Muscle of arm (tissue), 12 donors: Measurements from ENCODE around the gene CYP27B1. TPM values are rescaled to one million over a fixed set of nuclear protein-coding genes. Genes with fewer than 3 reads are reported as not detected.

Experiments
- DNase-seq: peaks from one replicate; pipeline ENCODE4 v3.0.0-alpha.2; 2013
- polyA plus RNA-seq, 12 donors: library from polyadenylated mRNA; unstranded; fragments of 120-200 nt; gene quantifications; one replicate each; pipeline ENCODE4 v1.2.1, GENCODE V29; 2013; ENCODE audit not compliant: insufficient read length in 12 of 12

CYP27B1 gene
- polyA plus RNA-seq, 12 donors = 0.43 to 1.6 (median 0.86) TPM; not detected in 2

DNA sequence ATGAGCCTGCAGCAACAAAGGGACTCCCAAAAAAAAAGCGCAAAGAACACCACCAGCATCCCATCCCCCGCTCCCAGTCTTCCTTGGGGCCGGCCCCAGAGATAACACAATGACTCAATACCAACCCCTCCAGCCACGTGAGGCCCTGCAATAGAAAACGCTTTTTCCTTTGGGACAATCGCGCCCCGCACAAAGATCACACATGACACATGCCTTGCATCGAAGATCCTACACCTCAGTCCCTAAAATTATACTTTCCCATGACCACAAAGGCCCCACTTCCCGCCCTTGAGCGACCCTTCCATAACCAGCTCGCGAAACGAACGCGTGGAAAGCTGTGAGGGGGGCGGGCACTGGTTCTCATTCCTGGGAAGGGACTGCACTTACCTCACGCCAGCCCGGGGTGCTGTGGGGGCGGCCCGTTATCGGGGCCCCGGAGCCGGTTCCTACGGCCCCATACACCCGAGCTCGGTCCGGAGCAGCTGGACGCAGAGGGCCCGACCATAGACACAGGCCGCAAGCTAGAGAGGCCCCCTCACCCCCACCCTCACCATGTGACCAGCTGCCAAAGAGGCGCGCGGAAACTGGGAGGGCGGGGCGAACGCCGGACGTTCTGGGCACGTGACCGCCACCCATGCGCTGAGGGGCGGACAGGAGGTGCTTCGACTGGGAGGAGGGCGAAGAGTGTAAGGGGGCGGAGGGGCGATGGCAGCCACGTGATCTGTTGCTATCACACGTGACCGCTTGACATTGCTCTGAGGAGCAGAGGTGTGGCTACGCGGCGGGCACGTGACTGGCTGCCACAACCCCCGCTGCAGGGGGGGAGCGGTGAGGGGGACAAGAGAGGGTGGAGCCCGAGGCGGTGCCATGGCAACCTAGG lies 14.8 kb downstream of the CYP27B1 start, which contains the start of gene CDK4:
Gene CDK4 (minus strand): TSS at position 523 of the 880 bp plus-strand sequence. CDS start 593 bp downstream, outside the sequence.
- peak; percentile 98 for DNase-seq

GRCh38 chr12:57751432-57751787 lies 15.5 kb downstream of the CYP27B1 start:
- no peak for DNase-seq

DNA sequence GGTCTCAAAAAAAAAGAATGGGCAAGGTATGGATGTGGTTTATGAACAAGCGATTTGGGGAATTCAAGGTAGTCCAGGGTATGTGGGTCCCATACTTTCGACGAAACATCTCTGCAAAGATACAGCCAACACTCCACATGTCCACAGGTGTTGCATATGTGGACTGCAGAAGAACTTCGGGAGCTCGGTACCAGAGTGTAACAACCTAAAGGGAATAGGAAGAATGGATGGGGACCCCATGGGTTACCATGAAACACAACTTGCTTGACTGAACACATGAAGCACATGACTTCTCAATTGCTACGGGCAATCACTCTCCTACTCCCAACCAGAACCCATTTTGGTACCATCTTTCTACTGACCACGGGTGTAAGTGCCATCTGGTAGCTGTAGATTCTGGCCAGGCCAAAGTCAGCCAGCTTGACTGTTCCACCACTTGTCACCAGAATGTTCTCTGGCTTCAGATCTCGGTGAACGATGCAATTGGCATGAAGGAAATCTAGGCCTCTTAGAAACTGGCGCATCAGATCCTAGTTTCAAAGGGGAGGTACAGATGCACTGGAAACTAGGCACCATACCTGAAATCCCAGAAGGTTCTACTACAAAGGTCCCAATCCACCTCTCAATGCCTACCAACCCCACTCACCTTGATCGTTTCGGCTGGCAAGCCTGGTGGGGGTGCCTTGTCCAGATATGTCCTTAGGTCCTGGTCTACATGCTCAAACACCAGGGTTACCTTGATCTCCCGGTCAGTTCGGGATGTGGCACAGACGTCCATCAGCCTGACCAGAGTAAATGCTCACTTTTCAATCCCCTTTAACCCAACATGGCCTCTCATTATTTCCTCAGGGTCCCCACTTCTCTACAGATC lies 16.1 kb downstream of the CYP27B1 start:
- DNase-seq = no peak

DNA sequence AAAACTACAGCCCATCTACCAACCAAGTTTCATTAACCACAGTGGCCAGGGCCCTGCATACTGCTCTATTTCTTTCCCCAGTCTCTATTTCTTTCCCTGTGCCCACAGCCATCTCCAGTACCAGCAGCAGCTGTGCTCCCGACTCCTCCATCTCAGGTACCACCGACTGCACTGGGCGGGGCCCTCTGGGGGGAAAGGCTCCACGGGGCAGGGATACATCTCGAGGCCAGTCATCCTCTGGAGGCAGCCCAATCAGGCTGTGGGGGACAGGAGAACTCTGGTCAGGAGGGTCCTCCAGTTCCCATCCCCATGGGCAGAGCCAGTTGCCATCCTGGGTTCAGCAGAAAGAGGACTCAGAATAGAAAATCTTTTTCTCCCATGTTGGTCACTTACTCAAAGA lies 17.8 kb downstream of the CYP27B1 start:
- DNase-seq = no peak

- no peak for DNase-seq
These were observed 20.9 kb downstream of the CYP27B1 start for GRCh38 chr12:57746025-57746424.

DNA sequence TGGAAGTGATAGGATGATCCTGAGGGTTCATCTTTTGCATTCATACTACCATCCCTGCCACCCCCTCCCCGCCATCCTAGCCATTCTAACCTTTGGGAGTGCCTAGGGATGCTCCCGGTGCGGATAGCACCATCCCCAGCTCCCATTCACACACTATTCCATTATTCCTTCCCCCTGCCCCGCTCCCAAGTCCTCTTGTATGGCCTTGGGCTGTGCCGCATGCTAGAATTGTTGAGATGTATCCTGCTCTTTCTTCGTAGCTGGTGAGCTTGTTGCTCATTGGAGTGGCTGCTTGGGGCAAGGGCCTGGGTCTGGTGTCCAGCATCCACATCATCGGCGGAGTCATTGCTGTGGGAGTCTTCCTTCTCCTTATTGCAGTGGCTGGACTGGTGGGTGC lies 21.4 kb downstream of the CYP27B1 start:
- DNase-seq = no peak

- DNase-seq = peak; percentile 99
These were observed 21.9 kb downstream of the CYP27B1 start, which contains the start of gene TSPAN31 for GRCh38 chr12:57744777-57745484. TSS of gene TSPAN31 (plus strand) at chr12:57745039. CDS start at chr12:57745155, 116 bp downstream.

DNA sequence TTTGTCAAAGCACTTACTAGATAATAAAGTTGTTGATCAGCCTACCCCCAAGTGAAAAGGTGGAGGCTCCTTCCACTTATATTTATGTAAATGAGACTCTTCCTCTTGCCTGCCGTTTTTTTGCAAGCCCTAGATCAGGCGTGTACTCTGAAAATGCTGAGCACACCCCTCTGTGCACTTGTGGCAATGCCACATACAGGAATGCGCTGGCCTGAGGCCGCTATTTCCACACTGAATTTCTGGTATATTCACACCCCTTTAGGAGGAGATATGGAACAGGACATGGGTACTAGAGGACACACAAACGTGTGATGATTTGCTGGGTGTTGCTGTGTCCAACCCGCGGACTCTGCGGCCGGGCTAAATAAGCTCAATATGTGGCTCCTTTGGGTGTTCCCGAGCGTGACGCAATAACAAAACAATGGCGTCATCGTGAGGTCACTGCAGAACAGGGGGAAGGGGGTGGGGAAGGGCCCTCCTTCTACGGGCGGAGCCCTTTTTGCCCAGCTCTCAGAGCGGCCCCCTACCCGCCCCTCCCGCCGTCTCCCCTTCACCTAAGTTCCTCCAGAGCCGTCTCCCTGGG lies 22.6 kb downstream of the CYP27B1 start:
- no peak for DNase-seq

DNA sequence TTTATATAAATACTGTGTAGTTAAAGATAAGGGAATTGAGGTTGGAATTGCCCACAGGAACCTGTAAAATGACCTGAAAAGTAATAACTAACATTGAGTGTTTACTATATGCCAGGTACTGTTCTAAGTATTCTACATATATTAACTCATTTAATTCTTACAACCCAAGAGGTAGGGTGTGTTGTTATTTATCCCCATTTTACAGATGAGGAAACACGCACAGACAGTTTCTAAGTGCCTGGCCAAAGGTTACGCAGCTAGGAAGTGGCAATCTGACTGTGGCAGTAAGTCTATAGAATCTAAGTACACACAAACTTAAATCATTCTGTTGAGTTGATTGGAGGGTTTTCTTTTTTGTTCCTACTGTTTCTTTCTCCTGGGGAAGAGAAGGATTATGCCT lies 23.1 kb downstream of the CYP27B1 start:
- DNase-seq = no peak

DNA sequence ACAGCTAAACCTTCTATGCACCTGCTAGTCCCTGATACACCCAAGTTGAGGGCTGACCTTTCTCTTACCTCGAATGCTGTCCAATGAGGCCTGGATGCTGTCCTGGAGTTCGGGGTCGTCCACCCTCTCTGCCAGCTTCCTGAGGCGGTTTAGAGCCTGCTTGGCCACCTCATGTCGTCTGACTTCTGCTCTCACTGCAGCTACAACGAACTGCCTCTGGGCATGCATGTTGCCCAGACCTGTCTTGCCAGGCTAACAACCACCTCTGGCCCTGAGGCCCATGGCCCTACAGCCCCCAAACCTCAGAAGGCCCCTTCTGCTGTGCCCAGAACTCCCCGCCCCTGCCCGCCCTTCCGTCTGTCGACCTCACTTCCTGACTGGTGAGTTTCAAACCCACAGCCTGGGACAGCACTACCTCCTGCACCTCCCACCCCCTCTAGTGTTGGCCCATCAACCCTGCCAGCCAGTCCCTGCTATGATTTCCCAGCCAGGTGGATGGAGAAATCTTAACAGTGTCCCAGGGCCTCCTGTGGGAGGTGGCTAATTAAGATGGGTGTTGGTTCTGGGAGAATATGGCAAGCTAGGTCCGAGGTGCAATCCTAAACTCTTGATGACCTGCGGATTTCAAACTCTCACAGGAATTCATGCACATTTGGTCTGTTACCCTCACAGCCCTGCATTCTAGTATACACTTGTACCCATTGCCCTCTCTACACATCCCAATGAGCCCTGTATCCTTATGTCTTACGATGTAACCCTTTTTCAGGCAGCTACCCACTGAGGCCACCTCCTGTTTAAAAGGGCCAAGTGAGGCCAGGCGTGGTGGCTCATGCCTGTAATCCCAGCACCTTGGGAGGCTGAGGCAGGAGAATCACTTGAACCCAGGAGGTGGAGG lies 24.8 kb downstream of the CYP27B1 start:
- DNase-seq = no peak

GRCh38 chr12:57741413-57741789 lies 25.5 kb downstream of the CYP27B1 start:
- DNase-seq = no peak

DNA sequence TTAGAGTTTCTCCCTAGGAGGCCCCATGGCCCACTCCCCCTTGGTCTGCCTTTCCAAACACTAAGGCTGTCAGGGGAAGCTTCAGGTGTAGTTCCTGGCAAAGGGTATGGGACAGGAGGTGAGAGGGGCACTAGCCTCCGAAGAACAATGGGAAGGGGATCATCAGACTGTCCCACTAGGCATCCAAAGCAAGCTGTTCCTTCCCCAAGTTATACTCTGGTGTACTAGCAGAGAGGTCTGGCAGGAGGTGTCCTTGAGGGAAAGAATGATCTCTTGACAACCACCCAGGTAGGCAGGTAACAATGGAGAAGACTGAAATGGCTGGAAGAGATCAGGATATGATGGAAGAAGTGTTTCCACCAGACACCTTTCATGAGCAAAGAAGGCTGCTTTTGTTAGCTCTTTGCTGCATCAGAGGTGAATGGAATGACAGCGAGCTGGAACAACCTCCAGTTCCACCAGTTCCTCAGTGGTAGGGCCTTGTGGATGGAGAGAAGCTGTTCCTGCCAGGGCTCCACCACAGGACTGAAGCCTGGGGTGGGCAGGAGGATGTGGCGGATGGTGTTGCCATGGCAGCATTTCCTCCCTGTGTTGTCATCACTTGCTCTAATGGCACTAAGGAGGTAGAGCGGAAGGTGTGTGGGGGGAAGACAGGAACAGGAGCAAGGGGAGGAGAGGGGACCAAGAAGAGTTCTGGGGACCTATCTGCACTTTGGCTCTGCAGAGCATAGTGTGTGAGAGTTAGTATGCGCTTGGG lies 26.0 kb downstream of the CYP27B1 start:
- DNase-seq = no peak

DNA sequence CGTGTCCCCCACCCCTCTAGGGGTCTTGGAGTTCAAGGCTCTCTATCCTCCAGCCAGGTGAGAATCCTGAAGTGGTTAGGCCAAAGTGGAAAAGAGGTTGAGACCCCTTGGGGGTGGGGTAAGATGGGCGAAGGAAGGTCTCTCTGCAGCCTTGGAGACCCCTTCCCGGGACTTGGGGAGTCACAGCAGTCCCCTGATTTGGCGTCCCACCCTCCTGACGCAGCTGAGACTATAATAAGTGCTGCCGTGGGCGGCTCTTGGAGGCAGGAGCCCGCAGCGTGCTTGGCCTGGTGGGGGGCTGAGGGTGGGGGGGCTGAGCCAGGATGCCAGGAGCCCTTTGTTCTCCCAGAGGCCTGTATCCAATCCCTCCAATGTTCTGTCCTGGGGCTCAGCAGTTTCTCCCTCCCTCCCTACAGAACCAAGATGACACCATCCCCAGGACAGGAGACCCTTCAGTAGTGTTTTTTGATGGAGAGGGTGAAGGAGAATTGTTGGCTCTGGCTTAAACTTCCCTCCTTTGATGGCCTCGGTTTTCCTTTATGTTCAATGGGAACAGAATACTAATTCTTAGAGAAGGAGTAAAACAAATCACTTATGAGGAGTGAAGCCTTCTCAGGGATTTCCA lies 26.9 kb downstream of the CYP27B1 start:
- no peak for DNase-seq

- DNase-seq = no peak
These were observed 27.5 kb downstream of the CYP27B1 start for GRCh38 chr12:57739387-57739786.

GRCh38 chr12:57738661-57739237 lies 28.1 kb downstream of the CYP27B1 start, which contains the start of gene AGAP2:
TSS of gene AGAP2 (minus strand) at chr12:57738742. CDS start at chr12:57738246, 496 bp downstream.
- DNase-seq = no peak

- no peak for DNase-seq
These were observed 29.1 kb downstream of the CYP27B1 start for GRCh38 chr12:57737467-57738460.

DNA sequence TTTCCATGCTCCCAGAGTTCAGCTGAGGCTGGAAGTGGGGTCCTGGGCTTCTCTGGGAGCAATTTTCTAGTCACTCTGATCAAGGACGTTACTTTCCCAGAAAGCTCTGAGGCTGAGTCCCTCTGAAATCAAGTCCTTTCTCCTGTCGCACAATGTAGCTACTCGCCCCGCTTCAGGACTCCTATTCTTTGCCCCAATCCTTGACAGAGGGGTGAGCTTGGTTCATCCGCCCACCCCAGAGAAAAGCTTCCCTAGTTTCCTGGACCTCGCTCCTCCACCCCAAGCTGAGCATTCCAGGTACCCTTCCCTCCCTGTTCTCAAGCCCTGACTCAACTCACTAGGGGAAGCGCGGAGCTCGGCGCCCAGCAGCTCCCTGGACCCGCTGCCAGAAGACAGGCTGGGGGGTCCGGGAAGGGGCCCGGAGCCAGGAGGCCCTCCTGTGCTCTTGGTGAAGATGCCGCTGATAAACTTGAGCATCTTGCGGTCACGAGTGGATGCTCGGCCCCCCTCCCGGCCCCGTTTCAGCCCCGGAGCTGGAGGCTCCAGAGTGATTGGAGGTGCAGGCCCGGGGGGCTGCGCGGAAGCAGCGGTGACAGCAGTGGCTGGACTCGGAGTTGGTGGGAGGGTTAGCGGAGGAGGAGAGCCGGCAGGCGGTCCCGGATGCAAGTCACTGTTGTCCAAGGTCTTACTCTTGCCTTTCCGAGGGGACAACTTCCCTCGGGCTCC lies 30.0 kb downstream of the CYP27B1 start:
- no peak for DNase-seq
